Measurements from ENCODE around the gene CD9. TPM values are rescaled to one million over a fixed set of nuclear protein-coding genes. Genes with fewer than 3 reads are reported as not detected.
"Not testable (repeated sequence)": the region's sequence is repeated elsewhere in the genome, so short reads cannot be mapped to it uniquely, and the experiment has no call there.

Gene CD9, protein sequence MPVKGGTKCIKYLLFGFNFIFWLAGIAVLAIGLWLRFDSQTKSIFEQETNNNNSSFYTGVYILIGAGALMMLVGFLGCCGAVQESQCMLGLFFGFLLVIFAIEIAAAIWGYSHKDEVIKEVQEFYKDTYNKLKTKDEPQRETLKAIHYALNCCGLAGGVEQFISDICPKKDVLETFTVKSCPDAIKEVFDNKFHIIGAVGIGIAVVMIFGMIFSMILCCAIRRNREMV
- total RNA-seq (2014; rRNA removed; shearing (Covaris generic)) = 279 and 304 TPM in 2 replicates

DNA sequence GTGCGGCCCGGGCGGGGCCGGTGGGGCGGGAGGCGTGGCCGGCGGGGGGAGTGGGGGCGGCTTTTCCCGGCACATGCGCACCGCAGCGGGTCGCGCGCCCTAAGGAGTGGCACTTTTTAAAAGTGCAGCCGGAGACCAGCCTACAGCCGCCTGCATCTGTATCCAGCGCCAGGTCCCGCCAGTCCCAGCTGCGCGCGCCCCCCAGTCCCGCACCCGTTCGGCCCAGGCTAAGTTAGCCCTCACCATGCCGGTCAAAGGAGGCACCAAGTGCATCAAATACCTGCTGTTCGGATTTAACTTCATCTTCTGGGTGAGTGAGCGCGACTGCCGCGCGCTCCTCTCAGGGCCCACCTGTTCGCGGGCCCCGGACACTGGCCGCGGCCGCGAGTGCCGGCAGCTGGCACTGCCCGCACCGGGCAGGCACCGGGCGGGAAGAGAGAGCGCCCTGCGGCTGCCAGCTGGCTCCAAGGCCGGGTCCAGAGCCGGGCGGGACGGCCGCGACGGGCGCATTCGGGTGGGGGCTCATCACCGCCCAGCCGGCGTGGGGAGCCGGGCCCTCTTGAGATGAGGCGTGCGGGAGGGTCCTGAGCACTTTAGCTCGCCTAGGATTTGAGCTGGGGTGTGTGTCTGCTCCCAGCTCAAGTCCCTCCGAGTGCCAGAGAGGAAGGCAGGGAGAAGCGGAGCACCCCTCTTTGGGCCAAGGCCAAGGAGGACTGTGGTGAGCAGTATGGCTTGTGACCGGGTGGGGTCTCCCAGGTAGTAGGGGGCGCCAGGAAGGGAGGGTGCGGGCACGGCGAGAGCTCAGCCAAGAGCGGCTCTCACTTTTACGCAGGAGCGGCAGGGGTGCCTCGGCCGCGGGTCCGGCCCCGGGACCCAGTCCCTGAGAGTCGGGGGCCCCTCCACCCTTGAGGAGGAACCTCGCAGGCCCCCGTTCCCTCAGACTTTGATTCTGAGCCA is at the start of gene CD9:
CD9 (plus strand) TSS at position 145 of the 957 bp plus-strand sequence; CDS start at position 245, 100 bp downstream.
- no peaks in the 10 kb centered on the region for H3K27me3 ChIP-seq (replicated peaks)
- peaks cover 42% of the 10 kb centered on the region for H3K36me3 ChIP-seq
- peak within 1 kb of the TSS; percentile 94 for H3K27ac ChIP-seq
- H3K4me1 ChIP-seq (replicated peaks) = peaks cover 75% of the 10 kb centered on the region
- H3K9me3 ChIP-seq (replicated peaks) = no peaks in the 10 kb centered on the region
- H3K4me3 ChIP-seq = peak within 1 kb of the TSS; percentile 90
- DNase-seq (ENCODE audit: low read depth in 1 of 2, low spot score in 2 of 2) = peak; percentile 57 to 84

DNA sequence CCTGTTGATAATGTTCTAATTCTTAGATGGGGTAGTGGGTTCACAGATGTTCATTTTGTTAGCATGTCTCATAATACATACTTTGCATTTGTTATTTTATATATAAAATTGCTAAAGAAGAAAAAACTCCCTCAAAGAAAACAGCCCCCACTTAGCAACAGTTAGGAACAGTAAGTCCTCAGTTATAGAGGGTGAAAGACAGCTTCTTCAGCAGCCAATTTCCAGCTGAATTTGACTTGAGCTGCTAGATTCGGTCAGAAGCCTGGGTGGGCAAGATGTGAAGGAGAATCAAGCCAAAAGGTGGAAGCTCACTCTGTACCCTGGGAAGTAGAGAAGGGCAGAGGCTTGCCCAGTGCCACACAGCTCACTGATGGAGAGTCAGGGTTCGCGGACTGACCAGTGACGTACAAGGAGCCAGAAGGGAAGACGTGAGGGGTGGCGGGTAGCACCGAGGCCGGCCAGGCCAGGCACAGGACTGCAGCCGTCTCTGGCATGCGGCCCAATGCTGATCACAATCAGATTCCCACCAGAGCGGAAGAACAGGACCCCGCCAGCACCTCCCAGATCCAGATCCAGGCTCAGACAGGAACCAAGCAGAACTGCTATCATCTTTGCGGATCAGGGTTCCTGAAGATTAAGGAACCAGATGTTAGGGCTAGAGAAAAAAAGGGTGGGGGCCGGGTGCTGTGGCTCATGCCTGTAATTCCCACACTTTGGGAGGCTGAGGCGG is 45.3 kb upstream of the CD9 start:
- Histone ChIP-seq H3K27me3 (replicated peaks) (no peaks in the 10 kb centered on the region), H3K36me3 (no peaks in the 10 kb centered on the region), H3K27ac (no peak overlapping the region), H3K4me1 (replicated peaks) (peaks cover 32% of the 10 kb centered on the region), H3K9me3 (replicated peaks) (no peaks in the 10 kb centered on the region; the same call in 1 of the 2 replicates), H3K4me3 (no peak overlapping the region)
- no peak for DNase-seq (ENCODE audit: low read depth in 1 of 2, low spot score in 2 of 2)

DNA sequence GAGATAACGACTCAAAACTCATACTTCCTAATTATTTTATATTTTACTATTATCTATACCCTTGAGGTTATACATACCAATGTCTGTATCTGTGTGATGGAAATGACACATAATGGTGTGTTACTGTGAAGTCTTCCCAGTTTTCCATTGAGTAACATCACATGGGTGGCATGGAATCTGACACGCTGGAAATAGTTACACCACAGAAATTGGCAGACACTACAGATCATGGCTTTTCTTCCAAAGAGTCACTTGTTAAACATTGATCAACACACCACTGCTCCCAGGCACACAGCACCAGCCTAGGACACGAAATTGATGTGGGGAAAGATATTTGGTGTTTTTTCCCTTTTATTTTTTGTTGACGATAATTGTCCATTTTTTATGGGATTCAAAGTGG is 42.7 kb upstream of the CD9 start:
- Histone ChIP-seq H3K27me3 (replicated peaks) (no peaks in the 10 kb centered on the region), H3K9me3 (replicated peaks) (no peaks in the 10 kb centered on the region; the same call in 1 of the 2 replicates), H3K4me3 (no peak overlapping the region), H3K4me1 (replicated peaks) (peaks cover 37% of the 10 kb centered on the region), H3K27ac (peak overlapping the region; percentile 58), H3K36me3 (no peaks in the 10 kb centered on the region)
- no peak for DNase-seq (ENCODE audit: low read depth in 1 of 2, low spot score in 2 of 2)

DNA sequence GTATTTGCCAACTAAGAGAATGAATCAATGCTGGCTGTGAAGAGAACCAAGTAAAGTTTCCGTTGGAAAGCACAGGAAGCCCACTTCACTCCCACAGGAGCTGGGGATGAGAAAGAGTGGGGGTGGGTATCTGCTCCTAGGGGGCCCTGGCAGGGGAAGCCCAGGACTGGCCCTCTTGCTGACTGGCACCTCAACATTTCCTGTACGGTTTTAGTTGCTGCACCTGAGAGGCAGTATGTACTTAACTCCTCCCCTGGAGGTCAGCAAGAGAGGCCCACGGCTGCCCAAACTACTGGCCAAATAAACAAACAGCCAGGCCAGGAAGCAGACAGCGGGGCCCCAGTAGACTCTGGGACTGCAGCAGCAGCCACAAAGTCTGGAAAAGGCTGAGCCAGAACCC is 41.9 kb upstream of the CD9 start:
- Histone ChIP-seq H3K27ac (peak overlapping the region; percentile 58), H3K9me3 (replicated peaks) (no peaks in the 10 kb centered on the region; the same call in 1 of the 2 replicates), H3K36me3 (no peaks in the 10 kb centered on the region), H3K27me3 (replicated peaks) (no peaks in the 10 kb centered on the region), H3K4me1 (replicated peaks) (peaks cover 37% of the 10 kb centered on the region), H3K4me3 (no peak overlapping the region)
- peak; percentile 61 to 76 for DNase-seq (ENCODE audit: low read depth in 1 of 2, low spot score in 2 of 2)

DNA sequence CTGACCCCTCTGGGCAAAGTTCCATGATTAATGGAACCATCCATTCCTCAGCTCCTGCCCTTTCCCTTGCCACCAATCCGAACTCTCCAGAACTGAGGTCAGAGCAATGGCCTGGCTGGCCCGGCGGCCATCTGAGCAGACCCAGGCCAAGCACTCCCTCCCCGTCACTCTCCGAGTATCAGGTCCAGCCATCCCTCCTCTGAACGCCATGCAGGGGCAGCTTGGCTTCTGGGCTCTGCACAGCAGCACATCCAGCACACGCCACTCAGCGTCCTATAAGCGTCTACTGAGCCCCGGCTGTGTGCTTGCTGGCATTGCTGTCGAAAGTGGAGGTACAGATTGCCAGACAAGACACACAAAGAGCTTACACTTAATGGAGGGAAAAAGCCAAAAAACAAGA is 41.5 kb upstream of the CD9 start:
- Histone ChIP-seq H3K4me3 (no peak overlapping the region), H3K27ac (peak overlapping the region; percentile 58), H3K4me1 (replicated peaks) (peaks cover 37% of the 10 kb centered on the region), H3K27me3 (replicated peaks) (no peaks in the 10 kb centered on the region), H3K36me3 (no peaks in the 10 kb centered on the region), H3K9me3 (replicated peaks) (no peaks in the 10 kb centered on the region; the same call in 1 of the 2 replicates)
- no peak for DNase-seq (ENCODE audit: low read depth in 1 of 2, low spot score in 2 of 2)

DNA sequence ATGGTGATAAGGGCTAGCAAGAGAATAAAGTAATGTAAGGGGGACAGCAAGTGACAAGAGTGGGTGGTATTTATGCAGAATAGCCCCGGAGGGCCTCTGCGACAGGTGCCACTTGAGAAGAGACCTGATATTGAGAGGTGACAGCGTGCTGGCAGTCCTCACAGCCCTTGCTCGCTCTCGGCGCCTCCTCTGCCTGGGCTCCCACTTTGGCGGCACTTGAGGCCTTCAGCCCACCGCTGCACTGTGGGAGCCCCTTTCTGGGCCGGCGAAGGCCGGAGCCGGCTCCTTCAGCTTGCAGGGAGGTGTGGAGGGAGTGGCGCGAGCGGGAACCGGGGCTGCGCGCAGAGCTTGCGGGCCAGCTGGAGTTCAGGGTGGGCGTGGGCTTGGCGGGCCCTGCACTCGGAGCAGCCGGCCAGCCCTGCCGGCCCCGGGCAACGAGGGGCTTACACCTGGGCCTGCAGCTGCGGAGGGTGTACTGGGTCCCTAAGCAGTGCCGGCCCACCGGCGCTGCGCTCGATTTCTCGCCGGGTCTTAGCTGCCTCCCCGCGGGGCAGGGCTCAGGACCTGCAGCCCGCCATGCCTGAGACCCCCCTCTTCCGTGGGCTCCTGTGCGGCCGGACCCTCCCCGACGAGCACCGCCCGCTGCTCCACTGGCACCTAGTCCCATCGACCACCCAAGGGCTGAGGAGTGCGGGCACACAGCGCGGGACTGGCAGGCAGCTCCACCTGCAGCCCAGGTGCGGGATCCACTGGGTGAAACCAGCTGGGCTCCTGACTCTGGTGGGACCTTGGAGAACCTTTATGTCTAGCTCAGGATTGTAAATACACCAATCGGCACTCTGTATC is 40.8 kb upstream of the CD9 start:
- H3K36me3 ChIP-seq; H3K9me3 ChIP-seq (replicated peaks); H3K4me3 ChIP-seq; H3K27me3 ChIP-seq (replicated peaks); DNase-seq (ENCODE audit: low read depth in 1 of 2, low spot score in 2 of 2): not testable (repeated sequence)
- peaks cover 37% of the 10 kb centered on the region for H3K4me1 ChIP-seq (replicated peaks)
- H3K27ac ChIP-seq = peak overlapping the region; percentile 58

DNA sequence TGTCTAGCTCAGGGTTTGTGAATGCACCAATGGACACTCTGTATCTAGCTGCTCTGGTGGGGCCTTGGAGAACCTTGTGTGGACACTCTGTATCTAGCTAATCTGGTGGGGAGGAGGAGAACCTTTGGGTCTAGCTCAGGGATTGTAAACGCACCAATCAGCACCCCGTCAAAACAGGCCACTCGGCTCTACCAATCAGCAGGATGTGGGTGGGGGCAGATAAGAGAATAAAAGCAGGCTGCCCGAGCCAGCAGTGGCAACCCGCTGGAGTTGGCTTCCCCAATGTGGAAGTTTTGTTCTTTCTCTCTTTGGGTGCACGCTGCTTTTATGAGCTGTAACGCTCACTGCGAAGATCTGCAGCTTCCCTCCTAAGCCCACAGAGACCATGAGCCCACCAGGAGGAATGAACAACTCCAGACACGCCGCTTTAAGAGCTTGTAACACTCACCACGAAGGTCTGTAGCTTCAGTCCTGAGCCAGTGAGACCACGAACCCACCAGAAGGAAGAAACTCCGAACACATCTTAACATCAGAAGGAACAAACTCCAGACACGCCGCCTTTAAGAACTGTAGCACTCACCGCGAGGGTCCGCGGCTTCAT is 40.1 kb upstream of the CD9 start:
- not testable (repeated sequence) for H3K27me3 ChIP-seq (replicated peaks); H3K27ac ChIP-seq; H3K4me3 ChIP-seq; H3K9me3 ChIP-seq (replicated peaks); DNase-seq (ENCODE audit: low read depth in 1 of 2, low spot score in 2 of 2); H3K36me3 ChIP-seq
- peaks cover 37% of the 10 kb centered on the region for H3K4me1 ChIP-seq (replicated peaks)

DNA sequence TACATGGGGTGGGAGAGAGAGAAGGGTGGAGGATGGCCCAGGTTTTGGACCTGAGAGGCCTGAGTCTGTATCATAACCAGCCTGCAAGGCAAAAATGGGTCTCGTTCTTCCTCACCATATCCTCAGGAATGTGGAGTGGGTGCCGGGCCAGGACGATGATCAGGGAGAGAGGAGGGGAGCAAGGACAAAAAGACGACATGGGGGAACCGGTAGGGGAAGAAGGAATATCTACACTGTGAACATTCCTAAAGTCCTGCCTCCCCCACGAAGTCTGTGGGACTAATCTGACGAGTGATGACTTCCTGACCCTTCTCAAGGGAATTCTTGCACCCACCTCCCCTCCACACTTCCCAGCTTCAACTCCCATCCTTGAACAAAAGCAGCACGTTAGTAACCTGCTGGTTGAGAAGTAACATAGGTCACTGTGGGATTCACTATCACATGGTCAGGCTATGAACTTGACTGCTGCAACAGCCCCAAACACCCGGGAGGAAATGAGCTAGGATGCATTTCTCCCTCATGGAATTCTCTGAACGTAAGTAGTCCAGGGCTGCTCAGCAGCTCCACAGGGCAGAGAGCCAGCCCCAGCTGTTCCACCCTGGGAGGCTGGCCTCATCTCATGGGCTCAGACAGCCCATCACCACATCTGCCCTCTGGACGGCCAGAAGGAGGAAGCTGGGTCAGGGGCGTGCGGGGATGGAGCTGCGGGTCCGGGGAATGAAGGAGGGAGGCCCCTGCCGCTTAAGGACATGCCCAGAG is 38.9 kb upstream of the CD9 start:
- Histone ChIP-seq H3K36me3 (no peaks in the 10 kb centered on the region), H3K4me1 (replicated peaks) (peaks cover 40% of the 10 kb centered on the region), H3K27ac (no peak overlapping the region), H3K9me3 (replicated peaks) (no peaks in the 10 kb centered on the region; the same call in 1 of the 2 replicates), H3K27me3 (replicated peaks) (no peaks in the 10 kb centered on the region), H3K4me3 (no peak overlapping the region)
- DNase-seq (ENCODE audit: low read depth in 1 of 2, low spot score in 2 of 2) = no peak

DNA sequence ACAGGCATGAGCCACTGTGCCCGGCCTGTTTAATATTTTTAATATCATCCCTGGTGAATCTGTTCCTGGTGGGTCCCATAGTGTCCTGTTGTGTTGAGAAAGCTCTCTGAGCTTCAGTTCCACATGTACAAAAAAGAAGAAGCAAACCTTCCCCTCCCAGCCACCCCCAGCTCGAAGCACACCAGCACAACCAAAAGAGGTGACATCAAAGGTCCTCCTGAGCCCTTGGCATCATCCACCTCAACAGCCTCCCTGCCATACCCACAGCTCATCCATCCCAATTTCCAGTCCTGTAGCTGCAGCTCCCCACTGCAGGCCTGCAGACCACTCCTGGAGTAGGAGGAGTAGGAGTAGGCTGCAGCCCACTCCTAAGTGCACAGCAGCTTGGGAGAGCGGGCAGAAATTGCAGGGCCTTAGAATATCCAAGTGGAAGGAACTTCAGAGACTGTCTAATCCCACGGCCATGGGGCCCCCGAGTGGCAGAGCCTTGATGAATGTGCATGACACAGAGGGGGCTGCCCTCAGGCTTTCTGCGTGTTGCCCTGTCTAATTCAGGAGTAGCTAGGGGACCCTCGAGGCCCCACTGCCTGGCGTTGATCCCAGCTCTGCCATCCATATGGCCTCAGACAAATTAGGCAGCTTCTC is 36.7 kb upstream of the CD9 start:
- Histone ChIP-seq H3K27ac (no peak overlapping the region), H3K4me1 (replicated peaks) (peaks cover 50% of the 10 kb centered on the region), H3K36me3 (no peaks in the 10 kb centered on the region), H3K9me3 (replicated peaks) (no peaks in the 10 kb centered on the region), H3K27me3 (replicated peaks) (no peaks in the 10 kb centered on the region), H3K4me3 (no peak overlapping the region)
- DNase-seq (ENCODE audit: low read depth in 1 of 2, low spot score in 2 of 2) = no peak

DNA sequence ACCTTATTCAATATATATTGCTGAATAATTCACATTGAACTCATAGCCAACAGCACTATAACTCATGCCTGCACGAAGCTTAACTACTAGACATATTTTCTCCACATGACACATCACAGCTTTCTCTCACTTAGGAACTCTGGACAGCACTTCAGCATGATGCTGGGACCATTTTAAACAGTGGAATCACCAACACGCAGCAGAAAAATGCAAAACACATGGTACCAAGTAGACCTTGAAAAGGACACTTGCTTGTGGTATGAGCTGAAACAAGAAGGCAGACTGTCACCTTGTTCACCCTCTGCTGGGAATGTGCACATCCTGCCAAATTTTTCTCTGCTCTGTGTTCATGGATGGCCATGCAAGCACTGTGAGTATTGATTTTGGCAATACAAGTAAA is 34.8 kb upstream of the CD9 start:
- H3K9me3 ChIP-seq (replicated peaks) = no peaks in the 10 kb centered on the region
- H3K27ac ChIP-seq = no peak overlapping the region
- no peaks in the 10 kb centered on the region for H3K27me3 ChIP-seq (replicated peaks)
- H3K4me1 ChIP-seq (replicated peaks) = peaks cover 45% of the 10 kb centered on the region
- no peak for DNase-seq (ENCODE audit: low read depth in 1 of 2, low spot score in 2 of 2)
- no peaks in the 10 kb centered on the region for H3K36me3 ChIP-seq
- H3K4me3 ChIP-seq = no peak overlapping the region

DNA sequence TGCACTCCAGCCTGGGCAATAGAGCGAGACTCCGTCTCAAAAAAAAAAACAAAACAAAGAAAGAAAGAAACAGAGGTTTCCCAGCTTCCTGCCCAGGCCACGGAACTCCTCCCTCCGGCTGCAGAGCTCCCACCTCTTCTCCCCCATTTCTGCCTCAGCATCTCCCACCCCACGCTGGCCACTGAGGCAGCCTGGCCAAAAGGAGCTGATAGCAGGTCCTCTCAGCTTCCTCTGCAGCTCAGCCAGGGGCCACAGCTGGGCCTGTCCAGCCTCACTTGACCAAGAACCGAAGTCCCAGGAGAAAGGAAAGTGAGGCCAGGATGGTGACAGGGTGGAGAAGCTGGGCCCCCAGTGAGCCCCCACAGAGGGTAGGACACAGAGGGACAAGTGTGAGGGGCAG is 33.4 kb upstream of the CD9 start:
- no peaks in the 10 kb centered on the region for H3K9me3 ChIP-seq (replicated peaks)
- no peak for DNase-seq (ENCODE audit: low read depth in 1 of 2, low spot score in 2 of 2)
- peak overlapping the region; percentile 89 for H3K27ac ChIP-seq
- H3K36me3 ChIP-seq = no peaks in the 10 kb centered on the region
- peaks cover 31% of the 10 kb centered on the region for H3K4me1 ChIP-seq (replicated peaks)
- H3K4me3 ChIP-seq = no peak overlapping the region
- H3K27me3 ChIP-seq (replicated peaks) = no peaks in the 10 kb centered on the region

Measured in SJSA1 (cell line).